HT-29 (cell line): Measurements from ENCODE around the gene CDH4. TPM values are rescaled to one million over a fixed set of nuclear protein-coding genes. Genes with fewer than 3 reads are reported as not detected.
"Not testable (repeated sequence)": the region's sequence is repeated elsewhere in the genome, so short reads cannot be mapped to it uniquely, and the experiment has no call there.

Experiments used
- DNase-seq: peaks from one replicate; pipeline ENCODE4 v3.0.0-alpha.2; 2015; ENCODE audit warnings: low spot score
- total RNA-seq: library from RNA; depleted of rRNA; stranded (reverse); fragments of >200 nt; shearing (Covaris generic); gene quantifications from 2 replicates; pipeline ENCODE4 v1.2.3, GENCODE V29; 2014

CDH4 gene
- total RNA-seq, 1 experiment from 2014 or later, result not detected

GRCh38 chr20:61253640-61254511 is 1.8 kb downstream of the CDH4 start:
- DNase-seq, result no peak

- no peak for DNase-seq
Measured at GRCh38 chr20:61254881-61255626, 3.0 kb downstream of the CDH4 start.

GRCh38 chr20:61256365-61256764 is 4.3 kb downstream of the CDH4 start:
- no peak for DNase-seq

GRCh38 chr20:61256824-61257223 is 4.8 kb downstream of the CDH4 start:
- no peak for DNase-seq

- DNase-seq, result no peak
Measured at GRCh38 chr20:61257611-61258010, 5.5 kb downstream of the CDH4 start.

- DNase-seq, result no peak
Measured at GRCh38 chr20:61259741-61260140, 7.7 kb downstream of the CDH4 start.

GRCh38 chr20:61260905-61261304 is 8.8 kb downstream of the CDH4 start:
- no peak for DNase-seq

- DNase-seq, result no peak
Measured at GRCh38 chr20:61262036-61262435, 10.0 kb downstream of the CDH4 start.

GRCh38 chr20:61262514-61262913 is 10.5 kb downstream of the CDH4 start:
- no peak for DNase-seq

GRCh38 chr20:61263084-61263695 is 11.1 kb downstream of the CDH4 start:
- peak; percentile 21 for DNase-seq

GRCh38 chr20:61263938-61264337 is 11.9 kb downstream of the CDH4 start:
- DNase-seq, result no peak

GRCh38 chr20:61267241-61267640 is 15.2 kb downstream of the CDH4 start:
- no peak for DNase-seq

GRCh38 chr20:61268024-61268423 is 16.0 kb downstream of the CDH4 start:
- no peak for DNase-seq

- no peak for DNase-seq
Measured at GRCh38 chr20:61271312-61272231, 19.5 kb downstream of the CDH4 start.

GRCh38 chr20:61273024-61273423 is 21.0 kb downstream of the CDH4 start:
- not testable (repeated sequence) for DNase-seq

- DNase-seq, result not testable (repeated sequence)
Measured at GRCh38 chr20:61273666-61274065, 21.6 kb downstream of the CDH4 start.

- no peak for DNase-seq
Measured at GRCh38 chr20:61274326-61274725, 22.3 kb downstream of the CDH4 start.

GRCh38 chr20:61278296-61278695 is 26.2 kb downstream of the CDH4 start:
- no peak for DNase-seq

- no peak for DNase-seq
Measured at GRCh38 chr20:61279621-61280150, 27.6 kb downstream of the CDH4 start.

- DNase-seq, result no peak
Measured at GRCh38 chr20:61280217-61280980, 28.3 kb downstream of the CDH4 start.
